A549 (cell line): Measurements from ENCODE around the gene MRPS18A. TPM values are rescaled to one million over a fixed set of nuclear protein-coding genes. Genes with fewer than 3 reads are reported as not detected.

Experiments used
- ATAC-seq, 2 experiments: fragments of 200-7000 bp in 1 of 2; fragments of >200 bp in 1 of 2; cut with Nextera tagmentation in 1 of 2; cut with Tn5 transposase in 1 of 2; 3 replicates each; pipeline versions ENCODE4 v1.8.0 to v1.9.1; 2018 to 2020; ENCODE audit warnings: mild to moderate bottlenecking in 1 of 2, moderate library complexity in 1 of 2
- CTCF ChIA-PET: fragments of 300-600 bp; sonication (Branson Sonifier 250); formaldehyde crosslinking; extraction: SDS; loops from one replicate; lab custom pipeline; 2021; ENCODE audit warnings: antibody characterized with exemption, inconsistent platforms; lab: Yijun Ruan, JAX
- POLR2A ChIA-PET: fragments of 350-600 bp; formaldehyde crosslinking; extraction: SDS; loops from one replicate; lab custom pipeline; 2021; ENCODE audit warnings: antibody characterized with exemption, inconsistent platforms; lab: Yijun Ruan, JAX
- DNase-seq, 2 experiments: peaks; one replicate each; pipeline versions ENCODE4 v3.0.0 to v3.0.0-alpha.2; 2011 to 2016; ENCODE audit warnings: low read depth in 1 of 2, low spot score in 1 of 2
- FAIRE-seq: peaks from 2 replicates; lab custom pipeline; 2011; peaks lifted over from hg19 to GRCh38; lab: Jason Lieb, UNC
- H3K27ac ChIP-seq, 2 experiments: fragments of >200 bp; sonication (Bioruptor Twin); formaldehyde crosslinking; 3 replicates each; pipeline ENCODE4 v1.5.1; 2016 to 2017
- H3K4me1 ChIP-seq: fragments of >200 bp; sonication (Bioruptor Twin); formaldehyde crosslinking; 3 replicates; pipeline ENCODE4 v1.6.1; 2016
- H3K4me2 ChIP-seq: fragments of >200 bp; sonication (Bioruptor Twin); formaldehyde crosslinking; 3 replicates; pipeline ENCODE4 v1.6.1; 2016
- H3K4me3 ChIP-seq: fragments of >200 bp; sonication (Bioruptor Twin); formaldehyde crosslinking; 3 replicates; pipeline ENCODE4 v1.5.1; 2016
- H3K9me3 ChIP-seq: fragments of >200 bp; sonication (Bioruptor Twin); formaldehyde crosslinking; 3 replicates; pipeline ENCODE4 v1.6.1; 2016
- CBX2 ChIP-seq: fragments of 200-600 bp; sonication (generic); IDR thresholded peaks from 2 replicates; pipeline ENCODE4 v1.6.1; 2016; ENCODE audit warnings: low read depth, mild to moderate bottlenecking, borderline replicate concordance
- CEBPB ChIP-seq, 2 experiments: fragments of >200 bp in 1 of 2; sonication (Bioruptor Twin) in 1 of 2; formaldehyde crosslinking in 1 of 2; IDR thresholded peaks; 2 replicates each; pipeline ENCODE4 v1.6.1; 2012 to 2016
- CHD2 ChIP-seq: fragments of 150-350 bp; IDR thresholded peaks from 2 replicates; pipeline ENCODE4 v1.6.1; 2014; ENCODE audit warnings: low read length; ENCODE audit not compliant: partially characterized antibody
- EHMT2 ChIP-seq: fragments of 200-600 bp; sonication (generic); IDR thresholded peaks from 2 replicates; pipeline ENCODE4 v1.6.1; 2016; ENCODE audit warnings: antibody characterized with exemption, low read depth, mild to moderate bottlenecking, moderate library complexity
- FOSB ChIP-seq: fragments of 250-450 bp; sonication (Bioruptor Pico); IDR thresholded peaks from 2 replicates; pipeline ENCODE4 v1.5.0; 2020; ENCODE audit warnings: mild to moderate bottlenecking, moderate library complexity
- HEYL ChIP-seq: fragments of 250-450 bp; sonication (Bioruptor Pico); IDR thresholded peaks from 2 replicates; pipeline ENCODE4 v1.8.0; 2021; ENCODE audit warnings: mild to moderate bottlenecking, moderate library complexity
- HOXA7 ChIP-seq: fragments of 250-450 bp; sonication (Bioruptor Pico); IDR thresholded peaks from 2 replicates; pipeline ENCODE4 v1.5.0; 2020; ENCODE audit warnings: mild to moderate bottlenecking, moderate library complexity
- HOXB13 ChIP-seq: fragments of 250-450 bp; sonication (Bioruptor Pico); IDR thresholded peaks from 2 replicates; pipeline ENCODE4 v1.5.0; 2020; ENCODE audit warnings: low read depth, mild to moderate bottlenecking, moderate library complexity
- NPAS2 ChIP-seq: fragments of 250-450 bp; sonication (Bioruptor Pico); IDR thresholded peaks from 2 replicates; pipeline ENCODE4 v1.8.0; 2022; ENCODE audit warnings: mild to moderate bottlenecking, moderate library complexity, borderline replicate concordance
- NR3C1 ChIP-seq: fragments of >200 bp; sonication (Bioruptor Twin); formaldehyde crosslinking; IDR thresholded peaks from 3 replicates; pipeline ENCODE4 v1.6.1; 2017
- POLR2A ChIP-seq: IDR thresholded peaks from 2 replicates; pipeline ENCODE4 v1.6.1; 2012; ENCODE audit warnings: mild to moderate bottlenecking, low read length
- POLR2AphosphoS2 ChIP-seq: conservative IDR thresholded peaks from 2 replicates; pipeline ENCODE4 v1.6.1; 2012; ENCODE audit warnings: low read length, improper control_type of control experiment, inconsistent platforms
- RAD21 ChIP-seq, 2 experiments: fragments of >200 bp in 1 of 2; sonication (Bioruptor Twin) in 1 of 2; formaldehyde crosslinking in 1 of 2; IDR thresholded peaks in 1 of 2; conservative IDR thresholded peaks in 1 of 2; 2 replicates in 1 of 2; 3 replicates in 1 of 2; pipeline ENCODE4 v1.6.1; 2012 to 2018; ENCODE audit warnings: inconsistent platforms in 1 of 2
- RARB ChIP-seq: fragments of 250-450 bp; sonication (Bioruptor Pico); IDR thresholded peaks from 2 replicates; pipeline ENCODE4 v1.8.0; 2021; ENCODE audit warnings: mild to moderate bottlenecking, moderate library complexity
- RCOR1 ChIP-seq: fragments of 150-350 bp; IDR thresholded peaks from 2 replicates; pipeline ENCODE4 v1.6.1; 2014; ENCODE audit warnings: antibody characterized with exemption, low read length, low read depth
- TP53 ChIP-seq: fragments of 250-450 bp; sonication (Bioruptor Pico); IDR thresholded peaks from 2 replicates; pipeline ENCODE4 v1.5.0; 2021; ENCODE audit warnings: mild to moderate bottlenecking, moderate library complexity
- ZC3H11A ChIP-seq: fragments of 450-650 bp; IDR thresholded peaks from 2 replicates; pipeline ENCODE4 v1.6.1; 2014; ENCODE audit warnings: antibody characterized with exemption, mild to moderate bottlenecking
- ZFP36 ChIP-seq: fragments of 450-650 bp; IDR thresholded peaks from 2 replicates; pipeline ENCODE4 v1.6.1; 2014; ENCODE audit warnings: borderline replicate concordance; ENCODE audit not compliant: partially characterized antibody
- WGBS: methylation state at CpG from one replicate; pipeline ENCODE4 v1.1.6; 2017; ENCODE audit errors: missing lambda C conversion rate; 5-methylcytosine and 5-hydroxymethylcytosine counted together
- polyA plus RNA-seq, 4 experiments: library from polyadenylated mRNA; depleted of rRNA in 3 of 4; stranded (reverse); fragments of >200 nt; fragmentation: RNase III in 1 of 4; extraction: RNeasy Plus Mini Kit Qiagen cat#74134 plus additional on column Dnase treatment in 1 of 4; gene quantifications; 2 replicates in 3 of 4; 3 replicates in 1 of 4; pipeline ENCODE4 v1.2.3, GENCODE V29; 2011 to 2017
- TF ChIP-seq, protein P1 (sequence below): IDR thresholded peaks from 2 replicates; pipeline ENCODE4 v1.6.1; 2012
- TF ChIP-seq, protein P2 (sequence below): fragments of >200 bp; sonication (Bioruptor Twin); formaldehyde crosslinking; IDR thresholded peaks from 2 replicates; pipeline ENCODE4 v1.6.1; 2016
- TF ChIP-seq, protein P3 (sequence below): fragments of 450-650 bp; IDR thresholded peaks from 2 replicates; pipeline ENCODE4 v1.6.1; 2014; ENCODE audit warnings: antibody characterized with exemption
- TF ChIP-seq, protein P4 (sequence below): fragments of 250-450 bp; sonication (Bioruptor Pico); IDR thresholded peaks from 2 replicates; pipeline ENCODE4 v1.5.0; 2021; ENCODE audit warnings: mild to moderate bottlenecking, moderate library complexity, borderline replicate concordance
- TF ChIP-seq, protein P5 (sequence below): fragments of 250-450 bp; sonication (Bioruptor Pico); IDR thresholded peaks from 2 replicates; pipeline ENCODE4 v1.5.0; 2020; ENCODE audit warnings: low read depth, mild to moderate bottlenecking, moderate library complexity
- TF ChIP-seq, protein P6 (sequence below): fragments of 200-600 bp; sonication (generic); IDR thresholded peaks from 2 replicates; pipeline ENCODE4 v1.6.1; 2016; ENCODE audit warnings: antibody characterized with exemption, mild to moderate bottlenecking, moderate library complexity
- TF ChIP-seq, protein P7 (sequence below): fragments of >200 bp; sonication (Bioruptor Twin); formaldehyde crosslinking; IDR thresholded peaks from 3 replicates; pipeline ENCODE4 v1.5.1; 2016

MRPS18A gene
- polyA plus RNA-seq, 2 of the 4 experiments (the other 2 are of a cell fraction): 38.0 to 44.2 TPM

DNA sequence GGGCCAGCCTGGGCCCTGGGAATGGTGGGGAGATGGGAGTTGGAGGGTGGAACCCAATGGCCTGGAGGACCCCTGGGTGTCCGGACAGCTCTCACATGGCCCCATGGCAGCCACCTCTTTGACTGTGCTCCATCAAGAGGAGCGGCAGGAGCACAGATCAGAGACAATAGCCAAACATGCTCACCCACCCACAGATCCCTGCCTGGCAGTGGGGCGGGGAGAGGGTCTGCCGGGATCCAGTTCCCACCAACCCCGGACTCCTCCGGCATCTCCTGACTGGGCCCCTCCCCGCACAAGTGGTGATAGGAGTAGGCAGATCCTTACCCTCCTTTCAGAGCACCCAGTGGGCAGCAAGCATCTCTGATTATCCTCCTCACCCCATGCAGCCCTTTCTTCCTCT is 31.9 kb upstream of the MRPS18A start:
- CTCF ChIA-PET: interaction anchor here (0.7 to 1.5 kb wide), 2 partner anchors 10 to 11 kb away, joined by 3 read pairs; no protein-coding TSS in a partner anchor

DNA sequence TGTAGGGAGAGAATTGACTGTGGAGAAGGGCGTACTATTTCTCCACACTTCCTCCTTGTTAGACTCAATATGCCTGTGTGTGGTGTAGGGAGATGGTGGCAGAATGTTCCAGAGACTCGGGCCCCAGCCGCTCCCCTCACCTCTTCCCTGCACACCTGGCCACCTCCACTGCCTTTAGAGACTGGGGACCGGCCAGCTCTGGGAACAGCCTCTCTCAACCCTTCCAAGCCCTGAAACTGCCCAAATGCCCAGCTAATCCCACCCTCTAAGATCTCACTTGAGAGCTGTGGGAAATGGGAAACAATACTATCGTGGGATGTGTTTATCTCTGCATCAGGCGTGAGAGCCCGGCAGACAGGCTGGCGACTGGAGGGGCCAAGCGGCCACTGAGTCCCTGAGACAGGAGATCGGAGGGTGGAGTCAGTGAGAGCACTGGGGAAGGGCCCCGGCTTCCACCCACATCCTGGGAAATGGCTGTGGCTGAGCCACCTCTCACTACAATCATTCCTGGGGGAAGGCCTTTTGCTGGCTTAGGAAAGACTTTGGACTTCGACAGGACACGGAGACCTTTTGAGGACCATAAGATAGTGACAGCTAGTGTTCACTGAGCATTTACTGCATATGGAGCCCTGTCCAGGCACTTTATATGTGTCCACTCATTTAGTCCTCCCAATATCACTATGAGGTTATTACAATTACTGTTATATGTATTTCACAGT is 31.0 kb upstream of the MRPS18A start:
- ATAC-seq (no peak), DNase-seq (no peak), FAIRE-seq (no peak)
- no peaks in the 10 kb centered on the region for H3K9me3 ChIP-seq
- no peak overlapping the region for H3K4me2 ChIP-seq
- no peak overlapping the region for H3K27ac ChIP-seq
- ChIA-PET POLR2A (no interaction called here), CTCF (interaction anchor here (1.5 kb wide), 1 partner anchor 10 kb away, joined by 3 read pairs; no protein-coding TSS in a partner anchor)
- no peak overlapping the region for H3K4me3 ChIP-seq
- no peaks in the 10 kb centered on the region for H3K4me1 ChIP-seq
- WGBS: 82% methylated on average over 13 of the region's 13 CpGs
- TF ChIP-seq, protein P1, sequence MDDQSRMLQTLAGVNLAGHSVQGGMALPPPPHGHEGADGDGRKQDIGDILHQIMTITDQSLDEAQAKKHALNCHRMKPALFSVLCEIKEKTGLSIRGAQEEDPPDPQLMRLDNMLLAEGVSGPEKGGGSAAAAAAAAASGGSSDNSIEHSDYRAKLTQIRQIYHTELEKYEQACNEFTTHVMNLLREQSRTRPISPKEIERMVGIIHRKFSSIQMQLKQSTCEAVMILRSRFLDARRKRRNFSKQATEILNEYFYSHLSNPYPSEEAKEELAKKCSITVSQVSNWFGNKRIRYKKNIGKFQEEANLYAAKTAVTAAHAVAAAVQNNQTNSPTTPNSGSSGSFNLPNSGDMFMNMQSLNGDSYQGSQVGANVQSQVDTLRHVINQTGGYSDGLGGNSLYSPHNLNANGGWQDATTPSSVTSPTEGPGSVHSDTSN: no peak
- no peak for TF ChIP-seq NPAS2
- TF ChIP-seq HOXB13 (CRISPR knock-in tag): no peak
- TF ChIP-seq ZFP36: no peak
- no peak for TF ChIP-seq TP53 (CRISPR knock-in tag)
- TF ChIP-seq CEBPB (IDR thresholded peaks at IDR 0.05): no peak
- TF ChIP-seq EHMT2: no peak
- no peak for TF ChIP-seq POLR2AphosphoS2
- no peak for TF ChIP-seq POLR2A
- no peak for TF ChIP-seq RARB
- no peak for TF ChIP-seq CHD2
- no peak for TF ChIP-seq RCOR1
- TF ChIP-seq, protein P2, sequence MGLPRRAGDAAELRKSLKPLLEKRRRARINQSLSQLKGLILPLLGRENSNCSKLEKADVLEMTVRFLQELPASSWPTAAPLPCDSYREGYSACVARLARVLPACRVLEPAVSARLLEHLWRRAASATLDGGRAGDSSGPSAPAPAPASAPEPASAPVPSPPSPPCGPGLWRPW: no peak
- TF ChIP-seq, protein P3, sequence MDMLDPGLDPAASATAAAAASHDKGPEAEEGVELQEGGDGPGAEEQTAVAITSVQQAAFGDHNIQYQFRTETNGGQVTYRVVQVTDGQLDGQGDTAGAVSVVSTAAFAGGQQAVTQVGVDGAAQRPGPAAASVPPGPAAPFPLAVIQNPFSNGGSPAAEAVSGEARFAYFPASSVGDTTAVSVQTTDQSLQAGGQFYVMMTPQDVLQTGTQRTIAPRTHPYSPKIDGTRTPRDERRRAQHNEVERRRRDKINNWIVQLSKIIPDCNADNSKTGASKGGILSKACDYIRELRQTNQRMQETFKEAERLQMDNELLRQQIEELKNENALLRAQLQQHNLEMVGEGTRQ: no peak

More for the DNA sequence above, 31.9 kb upstream of the MRPS18A start:
- TF ChIP-seq, protein P4, sequence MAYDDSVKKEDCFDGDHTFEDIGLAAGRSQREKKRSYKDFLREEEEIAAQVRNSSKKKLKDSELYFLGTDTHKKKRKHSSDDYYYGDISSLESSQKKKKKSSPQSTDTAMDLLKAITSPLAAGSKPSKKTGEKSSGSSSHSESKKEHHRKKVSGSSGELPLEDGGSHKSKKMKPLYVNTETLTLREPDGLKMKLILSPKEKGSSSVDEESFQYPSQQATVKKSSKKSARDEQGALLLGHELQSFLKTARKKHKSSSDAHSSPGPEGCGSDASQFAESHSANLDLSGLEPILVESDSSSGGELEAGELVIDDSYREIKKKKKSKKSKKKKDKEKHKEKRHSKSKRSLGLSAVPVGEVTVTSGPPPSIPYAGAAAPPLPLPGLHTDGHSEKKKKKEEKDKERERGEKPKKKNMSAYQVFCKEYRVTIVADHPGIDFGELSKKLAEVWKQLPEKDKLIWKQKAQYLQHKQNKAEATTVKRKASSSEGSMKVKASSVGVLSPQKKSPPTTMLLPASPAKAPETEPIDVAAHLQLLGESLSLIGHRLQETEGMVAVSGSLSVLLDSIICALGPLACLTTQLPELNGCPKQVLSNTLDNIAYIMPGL: no peak
- TF ChIP-seq, protein P5, sequence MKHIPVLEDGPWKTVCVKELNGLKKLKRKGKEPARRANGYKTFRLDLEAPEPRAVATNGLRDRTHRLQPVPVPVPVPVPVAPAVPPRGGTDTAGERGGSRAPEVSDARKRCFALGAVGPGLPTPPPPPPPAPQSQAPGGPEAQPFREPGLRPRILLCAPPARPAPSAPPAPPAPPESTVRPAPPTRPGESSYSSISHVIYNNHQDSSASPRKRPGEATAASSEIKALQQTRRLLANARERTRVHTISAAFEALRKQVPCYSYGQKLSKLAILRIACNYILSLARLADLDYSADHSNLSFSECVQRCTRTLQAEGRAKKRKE: no peak
- TF ChIP-seq CBX2 (no peak), NR3C1 (no peak), HEYL (CRISPR knock-in tag) (no peak), HOXB13 (CRISPR knock-in tag) (no peak), FOSB (CRISPR knock-in tag) (no peak), ZC3H11A (no peak), RAD21 (conservative IDR thresholded peaks at IDR 0.05 in 1 of 2, IDR thresholded peaks at IDR 0.05 in 1 of 2) (no peak), HOXA7 (CRISPR knock-in tag) (no peak)
- TF ChIP-seq, protein P6, sequence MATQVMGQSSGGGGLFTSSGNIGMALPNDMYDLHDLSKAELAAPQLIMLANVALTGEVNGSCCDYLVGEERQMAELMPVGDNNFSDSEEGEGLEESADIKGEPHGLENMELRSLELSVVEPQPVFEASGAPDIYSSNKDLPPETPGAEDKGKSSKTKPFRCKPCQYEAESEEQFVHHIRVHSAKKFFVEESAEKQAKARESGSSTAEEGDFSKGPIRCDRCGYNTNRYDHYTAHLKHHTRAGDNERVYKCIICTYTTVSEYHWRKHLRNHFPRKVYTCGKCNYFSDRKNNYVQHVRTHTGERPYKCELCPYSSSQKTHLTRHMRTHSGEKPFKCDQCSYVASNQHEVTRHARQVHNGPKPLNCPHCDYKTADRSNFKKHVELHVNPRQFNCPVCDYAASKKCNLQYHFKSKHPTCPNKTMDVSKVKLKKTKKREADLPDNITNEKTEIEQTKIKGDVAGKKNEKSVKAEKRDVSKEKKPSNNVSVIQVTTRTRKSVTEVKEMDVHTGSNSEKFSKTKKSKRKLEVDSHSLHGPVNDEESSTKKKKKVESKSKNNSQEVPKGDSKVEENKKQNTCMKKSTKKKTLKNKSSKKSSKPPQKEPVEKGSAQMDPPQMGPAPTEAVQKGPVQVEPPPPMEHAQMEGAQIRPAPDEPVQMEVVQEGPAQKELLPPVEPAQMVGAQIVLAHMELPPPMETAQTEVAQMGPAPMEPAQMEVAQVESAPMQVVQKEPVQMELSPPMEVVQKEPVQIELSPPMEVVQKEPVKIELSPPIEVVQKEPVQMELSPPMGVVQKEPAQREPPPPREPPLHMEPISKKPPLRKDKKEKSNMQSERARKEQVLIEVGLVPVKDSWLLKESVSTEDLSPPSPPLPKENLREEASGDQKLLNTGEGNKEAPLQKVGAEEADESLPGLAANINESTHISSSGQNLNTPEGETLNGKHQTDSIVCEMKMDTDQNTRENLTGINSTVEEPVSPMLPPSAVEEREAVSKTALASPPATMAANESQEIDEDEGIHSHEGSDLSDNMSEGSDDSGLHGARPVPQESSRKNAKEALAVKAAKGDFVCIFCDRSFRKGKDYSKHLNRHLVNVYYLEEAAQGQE: no peak
- TF ChIP-seq, protein P7, sequence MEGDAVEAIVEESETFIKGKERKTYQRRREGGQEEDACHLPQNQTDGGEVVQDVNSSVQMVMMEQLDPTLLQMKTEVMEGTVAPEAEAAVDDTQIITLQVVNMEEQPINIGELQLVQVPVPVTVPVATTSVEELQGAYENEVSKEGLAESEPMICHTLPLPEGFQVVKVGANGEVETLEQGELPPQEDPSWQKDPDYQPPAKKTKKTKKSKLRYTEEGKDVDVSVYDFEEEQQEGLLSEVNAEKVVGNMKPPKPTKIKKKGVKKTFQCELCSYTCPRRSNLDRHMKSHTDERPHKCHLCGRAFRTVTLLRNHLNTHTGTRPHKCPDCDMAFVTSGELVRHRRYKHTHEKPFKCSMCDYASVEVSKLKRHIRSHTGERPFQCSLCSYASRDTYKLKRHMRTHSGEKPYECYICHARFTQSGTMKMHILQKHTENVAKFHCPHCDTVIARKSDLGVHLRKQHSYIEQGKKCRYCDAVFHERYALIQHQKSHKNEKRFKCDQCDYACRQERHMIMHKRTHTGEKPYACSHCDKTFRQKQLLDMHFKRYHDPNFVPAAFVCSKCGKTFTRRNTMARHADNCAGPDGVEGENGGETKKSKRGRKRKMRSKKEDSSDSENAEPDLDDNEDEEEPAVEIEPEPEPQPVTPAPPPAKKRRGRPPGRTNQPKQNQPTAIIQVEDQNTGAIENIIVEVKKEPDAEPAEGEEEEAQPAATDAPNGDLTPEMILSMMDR: no peak
- TF ChIP-seq, all 56 proteins: peak for 0
- H3K27ac ChIP-seq: no peak overlapping the region
- WGBS: 74% methylated on average over 3 of the region's 7 CpGs
- H3K4me3 ChIP-seq: no peak overlapping the region
- no peaks in the 10 kb centered on the region for H3K9me3 ChIP-seq
- POLR2A ChIA-PET: no interaction called here
- no peak overlapping the region for H3K4me2 ChIP-seq
- FAIRE-seq (no peak), DNase-seq (no peak), ATAC-seq (no peak)
- H3K4me1 ChIP-seq: no peaks in the 10 kb centered on the region
